GM21526 (cell line): ENCODE results near the gene SULT1C4.
"Not testable (repeated sequence)": the region's sequence is repeated elsewhere in the genome, so short reads cannot be mapped to it uniquely, and the experiment has no call there.

Experiments
- ATAC-seq: cut with Tn5 transposase; IDR thresholded peaks from one replicate; pipeline ENCODE4 v1.9.1; 2021; ENCODE audit warnings: moderate library complexity; ENCODE audit not compliant: unreplicated experiment, low FRiP score

The SULT1C4 gene

DNA sequence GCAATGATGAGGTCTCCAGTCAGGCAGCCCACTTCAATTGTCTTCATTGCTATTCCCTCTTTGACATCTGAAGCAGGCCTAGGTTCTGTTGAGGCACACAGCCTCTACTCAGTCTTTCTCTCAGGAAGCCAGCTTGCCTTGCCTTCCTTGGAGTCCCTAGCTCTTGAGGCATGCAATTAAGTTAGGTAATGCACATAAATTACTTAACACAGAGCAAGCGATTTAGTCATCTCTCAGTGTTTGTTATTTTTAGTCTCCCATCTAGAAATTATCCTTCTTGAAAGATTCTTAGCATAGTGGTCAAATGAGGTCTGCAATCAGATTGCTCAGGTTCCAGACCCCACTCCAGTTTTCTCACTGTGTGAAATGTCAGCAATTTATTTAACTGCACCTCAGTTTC, 32.0 kb downstream of the SULT1C4 start:
- ATAC-seq = no peak

DNA sequence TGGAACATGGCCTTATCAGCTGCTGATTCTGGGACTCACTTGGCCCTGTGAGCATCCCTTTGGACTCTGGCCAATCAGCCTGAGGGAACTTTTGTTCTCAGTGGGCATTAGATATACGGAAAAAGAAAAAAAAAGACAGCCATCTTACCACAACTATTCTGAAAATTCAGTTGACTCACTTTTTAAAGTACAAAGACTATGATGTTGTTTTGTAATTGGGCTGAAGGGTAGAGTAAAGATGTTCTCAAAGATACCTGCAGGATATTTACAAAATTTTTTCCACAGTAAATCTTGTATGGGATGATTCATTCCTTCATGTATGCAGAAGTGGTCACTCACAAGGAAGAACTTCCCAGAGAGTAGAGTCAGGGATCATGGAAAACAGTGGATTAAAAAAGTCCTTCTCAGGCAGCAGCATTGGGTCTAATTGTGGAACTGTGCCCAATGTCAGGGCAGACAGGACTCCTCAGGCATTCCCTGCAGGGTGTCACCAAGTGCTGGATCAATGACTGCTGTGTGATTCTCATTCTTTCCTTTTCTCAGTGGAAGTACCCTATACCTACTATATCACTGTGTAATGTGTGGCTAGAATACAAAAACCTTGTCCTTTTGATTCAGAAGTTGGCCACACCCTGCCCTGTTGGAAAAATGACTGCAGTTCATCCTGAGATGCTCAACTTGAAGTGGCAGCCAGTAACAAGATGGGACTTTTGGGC, 35.4 kb downstream of the SULT1C4 start:
- ATAC-seq = no peak

DNA sequence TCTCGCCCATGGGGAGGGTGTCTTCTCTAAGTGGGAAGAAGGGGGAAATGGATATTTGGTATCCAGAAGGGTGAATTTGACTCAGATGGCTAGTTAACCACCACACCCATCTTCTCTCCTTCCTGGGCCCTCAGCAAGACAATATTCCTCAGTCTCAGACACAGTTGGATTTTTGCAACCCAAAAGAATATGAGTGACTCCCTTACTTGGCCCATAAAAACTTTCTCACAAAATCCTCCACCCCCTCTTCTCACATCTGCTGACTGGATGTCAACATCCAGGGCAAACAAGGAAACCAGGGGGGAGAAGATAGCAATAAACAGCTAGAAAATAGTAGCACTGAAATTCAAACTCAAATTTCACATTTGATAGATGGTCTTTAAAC, 35.9 kb downstream of the SULT1C4 start:
- ATAC-seq = no peak

DNA sequence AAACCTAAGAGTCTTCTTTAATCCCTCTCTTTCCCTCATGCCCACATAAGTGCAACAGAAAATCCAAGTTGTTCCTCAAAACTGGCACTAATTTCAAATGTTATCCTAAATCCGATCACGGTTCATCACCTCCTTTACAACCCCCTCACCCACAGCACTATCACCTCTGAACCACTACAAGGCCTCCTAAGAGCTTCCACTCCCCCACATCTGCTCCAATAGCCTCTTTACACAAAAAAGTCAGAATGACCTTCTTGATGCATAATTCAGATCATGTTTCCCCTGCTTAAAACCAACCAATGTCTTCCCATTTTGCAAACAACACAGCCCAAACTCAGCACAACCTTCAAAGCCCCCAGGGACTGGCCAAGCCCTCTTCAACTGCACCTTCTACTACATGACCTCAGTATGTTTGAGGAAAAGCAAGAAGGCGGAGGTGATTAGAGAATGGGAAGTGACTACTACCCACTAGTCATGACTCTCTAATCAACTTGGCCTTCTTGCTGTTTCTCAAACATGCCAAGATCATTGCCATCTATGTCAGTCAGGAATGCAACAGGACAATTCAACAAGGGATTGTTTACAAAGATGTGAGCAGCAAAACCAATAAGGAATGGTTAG, 36.6 kb downstream of the SULT1C4 start:
- no peak for ATAC-seq

DNA sequence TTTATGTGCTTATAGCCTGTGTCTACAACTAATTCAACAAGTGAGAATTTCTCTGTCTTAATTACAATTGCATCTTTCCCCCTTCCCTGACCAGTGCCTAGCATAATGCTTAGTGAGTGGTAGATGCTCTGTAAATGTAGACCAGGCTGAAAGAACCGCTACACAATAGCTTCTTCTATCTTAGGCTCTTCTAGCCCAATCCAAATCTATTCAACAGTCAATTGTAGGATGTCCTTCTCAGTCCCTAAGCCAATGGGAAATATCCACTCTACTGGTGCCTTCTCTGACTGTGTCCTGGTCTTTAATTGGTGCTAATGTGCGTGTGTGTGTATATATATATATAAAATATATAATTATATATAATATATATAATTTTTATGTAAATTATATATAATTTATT, 37.2 kb downstream of the SULT1C4 start:
- no peak for ATAC-seq

DNA sequence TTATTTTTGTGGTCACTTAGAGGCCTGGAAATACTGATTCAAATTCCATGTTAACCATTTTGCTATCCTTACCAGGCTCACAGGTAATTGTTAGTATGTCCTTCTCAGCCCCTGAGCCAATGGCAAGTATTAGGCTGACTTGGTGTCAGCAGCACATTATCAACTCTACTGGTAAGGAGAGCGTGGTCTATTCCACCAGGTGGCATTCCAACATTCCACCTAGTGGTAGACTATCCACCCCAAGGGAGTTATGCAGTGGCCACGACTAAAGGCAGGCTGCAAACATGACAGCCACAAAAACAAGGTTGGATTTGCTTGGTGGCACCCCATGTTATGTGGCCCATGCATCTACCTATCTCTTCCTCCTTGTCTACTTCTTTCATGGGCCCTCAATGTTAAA, 39.5 kb downstream of the SULT1C4 start:
- ATAC-seq = no peak

DNA sequence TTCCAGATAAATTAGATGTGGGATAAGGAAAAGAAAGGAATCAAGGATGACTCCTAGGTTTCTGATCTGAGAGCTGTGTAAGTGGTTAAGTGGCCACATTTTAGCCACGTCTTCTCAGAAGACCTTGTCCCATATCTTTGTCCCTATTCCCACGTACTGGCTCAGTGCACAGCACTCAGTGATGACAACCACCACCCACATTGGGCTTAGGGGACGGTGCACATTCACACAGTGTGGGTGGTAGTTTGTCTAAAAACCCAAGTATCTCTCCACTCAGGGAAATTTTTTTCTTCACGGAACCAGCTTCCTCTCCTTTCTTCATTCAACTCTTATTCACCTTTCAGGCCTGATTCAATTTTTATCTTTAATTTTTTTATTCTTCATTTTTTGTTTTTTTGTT, 40.7 kb downstream of the SULT1C4 start:
- ATAC-seq = no peak

DNA sequence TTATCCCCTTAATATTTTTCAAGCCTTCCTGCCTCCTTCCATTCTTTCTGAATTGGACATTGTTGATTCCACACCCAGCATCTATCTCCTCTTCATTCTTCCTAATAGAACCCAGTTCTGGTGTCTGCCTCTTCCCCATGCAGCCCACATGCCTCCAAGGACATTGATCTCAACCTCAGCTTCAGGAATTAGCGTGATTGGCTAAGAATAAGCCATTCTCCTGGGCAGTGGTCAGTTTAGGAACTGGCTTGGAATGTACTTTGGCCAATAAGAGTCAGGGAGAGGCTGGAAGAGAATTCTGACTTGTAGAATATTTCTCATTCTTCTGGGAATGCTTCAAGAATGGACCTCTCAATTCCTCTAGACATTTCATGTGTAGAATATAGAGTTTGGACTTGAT, 45.3 kb downstream of the SULT1C4 start:
- ATAC-seq = no peak

DNA sequence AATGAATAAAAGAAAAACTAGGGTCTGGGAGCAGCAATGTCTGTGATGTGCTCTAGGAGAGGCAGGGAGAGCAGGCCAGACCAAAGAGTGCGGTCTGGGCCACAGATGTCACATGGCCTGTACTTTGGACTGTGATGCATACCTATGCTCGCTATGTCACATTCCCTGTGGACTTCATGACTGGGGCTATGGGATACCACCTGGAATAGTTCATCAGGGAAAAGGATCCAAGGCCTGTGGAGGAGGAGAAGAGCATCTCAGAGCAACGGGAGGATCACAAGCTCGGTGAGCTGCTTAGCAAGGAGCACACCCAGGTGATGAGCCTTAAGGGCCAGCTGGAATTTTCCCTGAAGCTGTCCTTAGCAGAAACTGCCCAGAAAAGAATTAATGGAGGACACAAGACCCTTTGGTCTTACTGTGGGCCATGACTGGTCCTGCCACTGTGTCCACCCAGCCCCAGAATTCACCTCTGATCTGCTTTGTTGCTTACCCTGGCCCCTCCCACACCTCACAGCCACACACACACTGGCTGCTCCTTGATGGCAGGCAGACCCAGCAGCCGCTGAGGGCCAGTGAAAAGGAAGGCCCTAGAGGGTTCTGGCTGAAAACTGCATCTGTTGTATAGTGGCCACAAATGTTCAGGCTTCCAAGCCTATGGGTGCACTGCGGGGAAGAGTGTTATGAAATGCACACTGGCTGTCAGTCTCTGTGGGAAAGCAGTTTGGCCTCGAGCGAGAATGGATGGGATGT, 45.9 kb downstream of the SULT1C4 start:
- ATAC-seq = no peak

DNA sequence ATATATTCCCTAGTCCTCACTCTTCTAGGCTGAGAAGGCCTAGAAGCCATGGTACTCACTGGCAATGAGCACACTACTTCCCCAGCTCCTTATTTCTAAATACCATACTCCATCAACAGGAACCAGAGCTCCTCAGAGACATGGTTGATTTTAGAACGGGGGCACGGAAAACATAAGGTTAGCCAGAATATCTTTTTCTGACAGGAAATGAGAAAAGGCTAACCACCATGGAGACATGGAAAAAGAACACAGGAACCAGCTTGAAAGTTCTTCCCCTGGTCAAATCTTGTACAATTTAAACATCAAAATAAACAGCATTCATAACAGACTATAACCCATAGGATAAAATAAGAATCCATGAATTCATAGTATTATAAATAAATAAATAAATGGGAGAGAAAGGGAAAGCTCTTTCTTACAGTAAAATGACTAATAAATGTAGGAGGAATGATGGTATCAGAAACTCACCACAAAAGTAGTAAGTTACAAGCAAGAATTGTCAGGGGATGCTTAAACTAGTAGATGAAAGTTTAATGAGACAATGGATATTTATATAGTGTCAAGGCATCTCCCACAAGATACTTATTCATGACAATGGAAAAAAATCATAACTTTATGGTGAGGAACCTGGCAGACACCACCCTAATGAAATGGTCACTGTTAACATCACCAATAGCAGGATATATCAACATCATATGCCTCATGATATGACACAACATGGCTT, 50.7 kb downstream of the SULT1C4 start:
- ATAC-seq = no peak

DNA sequence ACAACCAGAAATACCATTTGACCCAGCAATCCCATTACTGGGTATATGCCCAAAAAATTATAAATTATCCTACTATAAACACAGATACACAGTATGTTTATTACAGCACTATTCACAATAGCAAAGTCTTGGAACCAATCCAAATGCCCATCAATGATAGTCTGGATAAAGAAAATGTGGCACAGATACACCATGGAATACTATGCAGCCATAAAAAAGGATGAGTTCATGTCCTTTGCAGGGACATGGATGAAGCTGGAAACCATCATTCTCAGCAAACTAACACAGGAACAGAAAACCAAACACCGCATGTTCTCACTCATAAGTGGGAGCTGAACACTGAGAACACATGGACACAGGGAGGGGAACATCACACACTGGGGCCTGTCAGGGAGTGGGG, 57.8 kb downstream of the SULT1C4 start:
- ATAC-seq = not testable (repeated sequence)

DNA sequence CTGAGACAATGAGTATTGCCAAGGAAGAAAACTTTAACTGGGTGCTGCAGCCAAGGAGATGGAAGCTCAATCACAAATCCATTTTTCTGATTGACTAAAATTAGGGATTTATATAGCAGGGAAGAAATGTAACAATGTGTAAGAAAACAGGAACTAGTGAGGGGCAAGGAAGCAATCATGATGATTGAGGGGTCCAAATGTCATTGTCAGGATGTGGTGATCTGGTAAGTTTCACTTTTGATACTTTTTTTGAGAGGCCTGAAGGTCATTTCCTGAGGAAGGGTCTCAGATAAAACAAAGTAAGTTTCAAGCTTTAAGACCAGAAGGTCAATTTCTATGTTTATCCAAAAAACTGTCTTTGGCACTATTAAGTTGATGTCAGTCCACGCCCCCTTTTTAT, 59.2 kb downstream of the SULT1C4 start:
- no peak for ATAC-seq
